Measurements from ENCODE around the gene EMC10. TPM values are rescaled to one million over a fixed set of nuclear protein-coding genes. Genes with fewer than 3 reads are reported as not detected.

Gene EMC10
- total and polyA plus RNA-seq, 2 of the 4 experiments (the other 2 are of a cell fraction), result 11.3 to 90.9 TPM

DNA sequence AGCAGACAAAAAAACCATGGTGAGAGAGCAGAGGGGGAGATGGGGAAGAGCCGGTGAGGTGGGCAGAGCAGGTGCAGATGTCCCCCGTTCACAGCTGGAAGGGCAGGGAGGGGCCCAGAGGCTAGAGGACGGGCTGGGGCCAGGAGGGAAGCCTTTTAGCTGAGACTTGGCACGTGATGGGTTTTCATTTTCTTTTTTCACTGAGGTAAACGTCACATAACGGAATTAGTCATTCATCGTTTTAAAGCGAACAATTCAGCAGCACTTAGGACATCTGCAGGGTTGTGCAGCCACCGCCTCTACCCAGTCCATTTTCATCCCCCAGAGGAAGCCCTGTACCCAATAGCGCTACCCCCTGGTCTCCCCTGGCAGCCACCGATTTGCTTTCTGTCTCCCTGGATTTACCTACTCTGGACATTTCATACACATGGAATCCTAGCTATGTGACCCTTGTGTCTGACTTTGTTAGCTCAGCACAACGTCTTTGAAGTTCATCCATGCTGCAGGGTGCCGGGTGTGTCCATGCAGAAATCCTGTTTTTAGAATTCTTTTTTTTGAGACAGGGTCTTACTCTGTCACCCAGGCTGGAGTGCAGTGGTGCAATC lies 16.0 kb upstream of the EMC10 start:
- Histone ChIP-seq H3K14ac (replicated peaks; ENCODE audit: low read depth, low read length) (no peak overlapping the region), H3K18ac (ENCODE audit: low read depth, low read length) (no peak overlapping the region), H3K36me3 (ENCODE audit: control insufficient read depth, insufficient read depth, low read length) (no peaks in the 10 kb centered on the region), H4K91ac (ENCODE audit: insufficient read depth, low read depth, low read length) (no peak overlapping the region), H2AK5ac (ENCODE audit: low read depth, low read length) (no peak overlapping the region), H2BK5ac (ENCODE audit: low read depth, low read length, poor library complexity, severe bottlenecking) (no peak overlapping the region), H4K5ac (ENCODE audit: low read depth, low read length) (no peak overlapping the region), H3K4me3 (ENCODE audit: insufficient read depth, low read depth, low read length) (no peak overlapping the region), H2AFZ (replicated peaks; ENCODE audit: low read length, poor library complexity) (peak overlapping the region; percentile 77), H4K8ac (ENCODE audit: low read depth in 2 of 2, low read length in 2 of 2) (no peak overlapping the region), H3K4ac (ENCODE audit: low read depth, low read length) (no peak overlapping the region), H3K4me1 (ENCODE audit: control insufficient read depth, insufficient read depth, low read length) (no peaks in the 10 kb centered on the region), H2BK20ac (ENCODE audit: low read depth, low read length) (no peak overlapping the region), H4K20me1 (ENCODE audit: insufficient read depth, low read length) (no peaks in the 10 kb centered on the region), H3K9me1 (ENCODE audit: insufficient read depth, low read length) (no peaks in the 10 kb centered on the region), H3K9me3 (ENCODE audit: control insufficient read depth, insufficient read depth, low read length) (no peaks in the 10 kb centered on the region), H2AK9ac (replicated peaks; ENCODE audit: low read depth, low read length, poor library complexity) (no peak overlapping the region), H2BK15ac (ENCODE audit: low read depth, low read length) (no peak overlapping the region), H3K23ac (ENCODE audit: low read depth, low read length) (no peak overlapping the region), H3K9ac (ENCODE audit: low read depth, low read length) (no peak overlapping the region), H3K56ac (ENCODE audit: extremely low read depth, insufficient read depth, low read length) (no peak overlapping the region), H3K27me3 (ENCODE audit: control insufficient read depth, insufficient read depth, low read length) (peaks cover 14% of the 10 kb centered on the region; the same call in 1 of the 2 replicates), H3K79me1 (ENCODE audit: low read depth in 1 of 2, low read length in 2 of 2) (no peaks in the 10 kb centered on the region), H2BK120ac (ENCODE audit: low read depth, low read length) (no peak overlapping the region), H3K4me2 (ENCODE audit: low read depth, low read length) (no peak overlapping the region), H3K27ac (ENCODE audit: insufficient read depth, low read length) (no peak overlapping the region)
- DNase-seq, result peak; percentile 50
- CTCF ChIA-PET, result interaction anchor here (1.0 to 2.3 kb wide), 5 partner anchors 13 to 313 kb away, joined by 3 to 8 read pairs (median 5); partner anchors contain the start of gene POLD1
- no TSS peak for BruUV-seq (replicated peaks)
- WGBS, 2 experiments (ENCODE audit: extremely low coverage in 2 of 2, insufficient read length in 1 of 2), result 12% methylated on average over 9 of the region's 13 CpGs; no CpG with 5 or more reads in 1 of the 2 experiments
- in situ Hi-C loops (cut with MboI; ENCODE audit: low sequenced_read_pairs) (loop anchor here (5.0 kb wide), 1 partner anchor 93 kb away; the partner anchor contains the start of gene NAPSA), dilution Hi-C loops (cut with HindIII; ENCODE audit: low sequenced_read_pairs, unreplicated experiment) (no loop called here), intact Hi-C loops (cut with micrococcal nuclease) (no loop called here)
- POLR2A ChIA-PET (ENCODE audit: unreplicated experiment), result no interaction called here
- ATAC-seq (ENCODE audit: low read depth), result peak; percentile 32; the same call in 1 of the 2 replicates
- TF ChIP-seq BHLHE40 (IDR thresholded peaks at IDR 0.05; ENCODE audit: low read depth, low read length), result peak; percentile 64
- no peak for TF ChIP-seq RAD21 (IDR thresholded peaks at IDR 0.05; ENCODE audit: low read length)
- TF ChIP-seq, protein P1, sequence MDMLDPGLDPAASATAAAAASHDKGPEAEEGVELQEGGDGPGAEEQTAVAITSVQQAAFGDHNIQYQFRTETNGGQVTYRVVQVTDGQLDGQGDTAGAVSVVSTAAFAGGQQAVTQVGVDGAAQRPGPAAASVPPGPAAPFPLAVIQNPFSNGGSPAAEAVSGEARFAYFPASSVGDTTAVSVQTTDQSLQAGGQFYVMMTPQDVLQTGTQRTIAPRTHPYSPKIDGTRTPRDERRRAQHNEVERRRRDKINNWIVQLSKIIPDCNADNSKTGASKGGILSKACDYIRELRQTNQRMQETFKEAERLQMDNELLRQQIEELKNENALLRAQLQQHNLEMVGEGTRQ (IDR thresholded peaks at IDR 0.05; ENCODE audit: low read depth, low read length), result peak; percentile 74

Data from IMR-90 (cell line).